MCF 10A (cell line): ENCODE data around the gene PNPLA2. TPM values are rescaled to one million over a fixed set of nuclear protein-coding genes. Genes with fewer than 3 reads are reported as not detected.

Experiments used
- BruUV-seq: library from RNA; stranded (reverse); fragments of 400-500 nt; replicated peaks from 2 replicates; lab custom pipeline; 2021; lab: Mats Ljungman, UMichigan
- CTCF ChIA-PET: fragments of 300-600 bp; sonication (Branson Sonifier 250); formaldehyde crosslinking; extraction: SDS; loops from one replicate; lab custom pipeline; 2021; ENCODE audit warnings: antibody characterized with exemption, inconsistent platforms; lab: Yijun Ruan, JAX
- POLR2A ChIA-PET: fragments of 300-600, 350-650 bp; sonication (Branson Sonifier 250); formaldehyde crosslinking; extraction: SDS; loops from one replicate; lab custom pipeline; 2020; ENCODE audit warnings: antibody characterized with exemption, inconsistent platforms; lab: Yijun Ruan, JAX
- DNase-seq: peaks from one replicate; pipeline ENCODE4 v3.0.0-alpha.2; 2018; ENCODE audit not compliant: unreplicated experiment
- H3K27ac Mint-ChIP-seq: one replicate; pipeline ENCODE4 v1.8.0; 2022; ENCODE audit warnings: mild to moderate bottlenecking, low read depth, mixed read lengths; ENCODE audit not compliant: unreplicated experiment
- H3K27me3 Mint-ChIP-seq: one replicate; pipeline ENCODE4 v1.8.0; 2022; ENCODE audit warnings: mixed read lengths; ENCODE audit not compliant: insufficient read depth, unreplicated experiment
- H3K36me3 Mint-ChIP-seq: one replicate; pipeline ENCODE4 v1.8.0; 2022; ENCODE audit warnings: mild to moderate bottlenecking, moderate library complexity, mixed read lengths; ENCODE audit not compliant: insufficient read depth, unreplicated experiment
- H3K4me1 Mint-ChIP-seq: one replicate; pipeline ENCODE4 v1.8.0; 2022; ENCODE audit warnings: mixed read lengths; ENCODE audit not compliant: insufficient read depth, unreplicated experiment
- H3K4me3 Mint-ChIP-seq: one replicate; pipeline ENCODE4 v1.8.0; 2022; ENCODE audit warnings: mild to moderate bottlenecking, moderate library complexity, mixed read lengths; ENCODE audit not compliant: unreplicated experiment
- H3K9me3 Mint-ChIP-seq: one replicate; pipeline ENCODE4 v1.8.0; 2022; ENCODE audit warnings: mixed read lengths; ENCODE audit not compliant: unreplicated experiment
- CTCF ChIP-seq: fragments of 200-600 bp; IDR thresholded peaks from one replicate; pipeline ENCODE4 v1.8.0; 2022; ENCODE audit warnings: antibody characterized with exemption, mild to moderate bottlenecking; ENCODE audit not compliant: unreplicated experiment
- intact Hi-C: fragments of 100-400 bp; cut with micrococcal nuclease; formaldehyde crosslinking; loops from 2 replicates; pipeline ENCODE4 v1.14.1; 2022
- total RNA-seq: library from RNA; stranded (reverse); gene quantifications from 2 replicates; pipeline ENCODE4 v1.2.3, GENCODE V29; 2022

Gene PNPLA2
- total RNA-seq, 1 experiment from 2014 or later, result 112 TPM

- CTCF ChIA-PET, result no interaction called here
- no peaks in the 10 kb centered on the region for H3K9me3 Mint-ChIP-seq
- no peak for TF ChIP-seq CTCF
- H3K4me3 Mint-ChIP-seq, result no peak overlapping the region
- H3K4me1 Mint-ChIP-seq, result peaks cover 11% of the 10 kb centered on the region
- peaks cover 73% of the 10 kb centered on the region for H3K36me3 Mint-ChIP-seq
- H3K27me3 Mint-ChIP-seq, result no peaks in the 10 kb centered on the region
- POLR2A ChIA-PET, result interaction anchor here (1.0 kb wide), 1 partner anchor 13 kb away, joined by 3 read pairs; no protein-coding TSS in a partner anchor
- intact Hi-C loops, result no loop called here
- BruUV-seq, result no TSS peak
- no peak overlapping the region for H3K27ac Mint-ChIP-seq
- DNase-seq, result no peak
These were observed 47.0 kb upstream of the PNPLA2 start for GRCh38 chr11:771617-772204.

DNA sequence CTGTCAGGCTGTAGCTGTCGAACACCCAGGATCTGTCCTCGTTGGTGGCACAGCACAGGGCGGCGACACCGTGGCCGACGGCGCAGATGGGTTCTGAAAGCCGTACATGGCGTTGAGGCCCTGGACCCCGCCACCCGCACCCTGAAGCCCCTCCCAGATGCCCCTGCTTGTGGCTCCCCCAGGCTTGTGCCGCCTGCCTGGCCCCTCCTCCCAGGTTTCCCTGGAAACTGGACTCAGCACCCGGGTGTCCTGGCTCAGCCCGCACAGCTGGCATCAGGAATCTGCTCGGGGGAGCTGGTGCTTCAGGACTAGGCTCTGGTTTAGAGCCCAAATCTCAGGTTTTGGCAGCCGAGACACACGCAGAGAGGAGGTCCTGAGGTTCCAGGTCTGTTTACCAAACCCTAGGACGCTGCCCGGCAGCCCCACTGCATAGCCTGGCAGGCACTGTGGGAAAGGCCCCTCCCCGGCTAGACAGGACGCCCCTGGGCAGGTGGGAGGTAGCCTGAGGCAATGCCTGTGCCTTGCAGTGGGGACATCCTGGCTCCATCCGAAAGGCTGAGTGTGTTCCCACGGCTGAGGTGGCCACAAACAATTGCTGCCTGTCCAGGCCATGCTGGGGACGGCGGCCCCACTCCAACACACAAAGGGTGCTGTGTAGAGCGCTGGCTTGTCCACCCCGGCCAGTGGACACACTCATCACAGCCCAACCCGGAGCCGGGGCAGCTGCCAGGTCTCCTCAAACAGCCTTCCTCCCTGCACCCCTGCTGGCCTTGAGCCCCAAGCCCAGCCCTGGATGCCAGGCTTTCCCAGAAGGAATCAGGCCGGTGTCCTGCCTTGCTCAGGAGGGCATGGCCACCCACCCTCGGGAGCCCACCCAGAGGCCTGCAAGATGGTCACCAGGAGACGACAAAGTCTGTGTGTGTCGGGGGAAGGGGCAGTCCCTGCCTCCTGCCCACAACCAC is 46.0 kb upstream of the PNPLA2 start:
- Mint-ChIP-seq H3K27ac (no peak overlapping the region), H3K4me3 (no peak overlapping the region), H3K36me3 (peaks cover 67% of the 10 kb centered on the region), H3K9me3 (no peaks in the 10 kb centered on the region), H3K27me3 (no peaks in the 10 kb centered on the region), H3K4me1 (peaks cover 11% of the 10 kb centered on the region)
- no TSS peak for BruUV-seq
- no peak for TF ChIP-seq CTCF
- DNase-seq, result no peak
- CTCF ChIA-PET, result interaction anchor here (0.9 kb wide), 1 partner anchor 11 kb away, joined by 3 read pairs; no protein-coding TSS in a partner anchor
- intact Hi-C loops, result no loop called here
- POLR2A ChIA-PET, result interaction anchor here (1.2 kb wide), 1 partner anchor 8 kb away, joined by 3 read pairs; no protein-coding TSS in a partner anchor

DNA sequence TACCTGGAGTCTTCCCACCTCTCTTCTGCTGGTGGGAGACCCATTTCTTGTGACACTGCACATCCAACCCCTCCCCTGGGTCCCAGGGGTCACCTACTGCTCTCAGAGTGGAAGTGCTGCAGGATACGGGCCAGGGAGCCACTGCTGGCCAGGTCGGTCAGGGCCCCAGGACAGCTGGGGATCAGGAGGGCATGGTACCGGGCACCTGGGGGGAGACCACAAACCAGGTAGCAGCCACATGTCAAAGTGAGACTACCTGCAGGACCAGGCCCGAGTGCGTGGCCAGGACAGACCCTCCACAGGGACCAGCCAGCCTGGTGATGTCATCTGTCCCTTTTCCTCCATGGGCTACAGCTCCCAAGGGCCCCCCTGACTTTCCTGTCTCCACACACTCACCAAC is 45.3 kb upstream of the PNPLA2 start:
- no peaks in the 10 kb centered on the region for H3K9me3 Mint-ChIP-seq
- CTCF ChIA-PET, result no interaction called here
- no peak for TF ChIP-seq CTCF
- H3K36me3 Mint-ChIP-seq, result peaks cover 60% of the 10 kb centered on the region
- DNase-seq, result no peak
- peaks cover 11% of the 10 kb centered on the region for H3K4me1 Mint-ChIP-seq
- no TSS peak for BruUV-seq
- POLR2A ChIA-PET, result interaction anchor here (1.2 kb wide), 1 partner anchor 9 kb away, joined by 3 read pairs; no protein-coding TSS in a partner anchor
- H3K27ac Mint-ChIP-seq, result no peak overlapping the region
- intact Hi-C loops, result no loop called here
- H3K4me3 Mint-ChIP-seq, result no peak overlapping the region
- H3K27me3 Mint-ChIP-seq, result no peaks in the 10 kb centered on the region

DNA sequence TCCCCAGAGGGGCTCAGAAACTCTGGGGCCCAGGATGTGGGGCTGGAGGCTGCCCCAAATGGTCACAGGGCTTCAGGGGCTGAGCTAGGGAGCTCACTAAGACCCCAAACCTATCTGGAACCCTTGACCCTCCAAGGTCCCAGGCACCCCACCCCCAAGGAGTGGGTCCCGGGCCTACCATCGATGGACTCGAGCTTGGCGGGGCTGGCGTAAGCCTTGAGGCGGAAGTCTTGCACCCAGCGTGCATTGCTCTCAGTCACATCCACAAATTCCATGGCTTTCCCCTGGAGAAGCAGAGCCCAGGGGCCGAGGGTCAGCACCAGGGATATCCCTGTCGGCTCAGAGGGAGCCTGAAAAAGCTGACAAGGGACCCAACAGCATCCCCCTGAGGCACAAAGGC is 44.9 kb upstream of the PNPLA2 start:
- H3K27ac Mint-ChIP-seq, result no peak overlapping the region
- peaks cover 56% of the 10 kb centered on the region for H3K36me3 Mint-ChIP-seq
- ChIA-PET CTCF (no interaction called here), POLR2A (interaction anchor here (1.2 kb wide), 1 partner anchor 9 kb away, joined by 3 read pairs; no protein-coding TSS in a partner anchor)
- H3K4me3 Mint-ChIP-seq, result no peak overlapping the region
- peaks cover 11% of the 10 kb centered on the region for H3K4me1 Mint-ChIP-seq
- BruUV-seq, result no TSS peak
- no peak for DNase-seq
- intact Hi-C loops, result no loop called here
- no peaks in the 10 kb centered on the region for H3K9me3 Mint-ChIP-seq
- no peak for TF ChIP-seq CTCF
- no peaks in the 10 kb centered on the region for H3K27me3 Mint-ChIP-seq
